ENCODE measurements around the gene FAM149A.

- TF ChIP-seq CTCF (IDR thresholded peaks at IDR 0.05; ENCODE audit: insufficient read depth, low read depth, low read length) (no peak), EZH2 (IDR thresholded peaks at IDR 0.05; ENCODE audit: insufficient read depth, low read length) (no peak)
These were observed 1.3 kb downstream of the FAM149A start for GRCh38 chr4:186105647-186106321.
